GM12878 (cell line): ENCODE measurements around the gene PI4KA. TPM values are rescaled to one million over a fixed set of nuclear protein-coding genes. Genes with fewer than 3 reads are reported as not detected.

Experiments
- ATAC-seq: fragments of 200-7000 bp; cut with Tn5 transposase; 3 replicates; pipeline ENCODE4 v1.9.1; 2020; ENCODE audit warnings: mild to moderate bottlenecking, moderate library complexity
- BruUV-seq: library from RNA; stranded (reverse); fragments of 400-500 nt; replicated peaks from 2 replicates; lab custom pipeline; 2021; lab: Mats Ljungman, UMichigan
- CTCF ChIA-PET: fragments of 300-600 bp; sonication (Branson Sonifier 250); formaldehyde crosslinking; extraction: SDS; loops from one replicate; lab custom pipeline; 2021; ENCODE audit warnings: inconsistent platforms; lab: Yijun Ruan, JAX
- POLR2A ChIA-PET: fragments of 350-600 bp; formaldehyde crosslinking; extraction: SDS; loops from one replicate; lab custom pipeline; 2021; ENCODE audit warnings: inconsistent platforms; lab: Charles Lee
- RAD21 ChIA-PET: fragments of 300-600 bp; sonication (Branson Sonifier 250); formaldehyde crosslinking; loops from one replicate; lab custom pipeline; 2023; ENCODE audit warnings: antibody characterized with exemption; ENCODE audit not compliant: unreplicated experiment; lab: Charles Lee
- SMC1A ChIA-PET: fragments of 300-600 bp; sonication (Branson Sonifier 250); formaldehyde crosslinking; loops from one replicate; lab custom pipeline; 2023; ENCODE audit not compliant: unreplicated experiment, uncharacterized antibody; lab: Charles Lee
- DNase-seq: peaks from one replicate; pipeline ENCODE4 v3.0.0-alpha.2; 2011; ENCODE audit warnings: low read depth, low spot score
- FAIRE-seq: peaks from 3 replicates; lab custom pipeline; 2011; peaks lifted over from hg19 to GRCh38; lab: Jason Lieb, UNC
- H2AFZ ChIP-seq: 2 replicates; pipeline ENCODE4 v1.6.0; 2011; ENCODE audit warnings: low read depth, low read length, control low read depth; ENCODE audit not compliant: control insufficient read depth
- H3K27ac ChIP-seq: 2 replicates; pipeline ENCODE4 v1.5.1; 2011; ENCODE audit warnings: control low read depth; ENCODE audit not compliant: control insufficient read depth, insufficient read depth
- H3K27me3 ChIP-seq, 2 experiments: replicated peaks in 1 of 2; 2 replicates each; pipeline versions ENCODE4 v1.6.0 to v1.6.1; 2011; ENCODE audit warnings: low read length in 1 of 2; ENCODE audit not compliant: control insufficient read depth in 2 of 2, insufficient read depth in 2 of 2
- H3K36me3 ChIP-seq, 2 experiments: 2 replicates each; pipeline ENCODE4 v1.5.1; 2011; ENCODE audit warnings: low read length in 1 of 2; ENCODE audit not compliant: control insufficient read depth in 2 of 2, insufficient read depth in 2 of 2
- H3K4me1 ChIP-seq: 2 replicates; pipeline ENCODE4 v1.6.1; 2011; ENCODE audit warnings: mild to moderate bottlenecking, low read length, moderate library complexity, mixed read lengths; ENCODE audit not compliant: control insufficient read depth, insufficient read depth
- H3K4me2 ChIP-seq: 2 replicates; pipeline ENCODE4 v1.6.0; 2011; ENCODE audit warnings: control low read depth; ENCODE audit not compliant: control insufficient read depth, insufficient read depth
- H3K4me3 ChIP-seq: fragments of 200-600 bp; sonication (generic); 2 replicates; pipeline ENCODE4 v1.5.1; 2016
- H3K79me2 ChIP-seq: 2 replicates; pipeline ENCODE4 v1.6.0; 2011; ENCODE audit warnings: low read length; ENCODE audit not compliant: control insufficient read depth, insufficient read depth
- H3K9ac ChIP-seq: 2 replicates; pipeline ENCODE4 v1.8.0; 2011; ENCODE audit warnings: low read length, control low read depth, mixed read lengths; ENCODE audit not compliant: control insufficient read depth, insufficient read depth
- H3K9me3 ChIP-seq: replicated peaks from 3 replicates; pipeline ENCODE4 v1.5.1; 2011; ENCODE audit warnings: mild to moderate bottlenecking, low read length; ENCODE audit not compliant: control insufficient read depth, insufficient read depth
- H4K20me1 ChIP-seq: 2 replicates; pipeline ENCODE4 v1.6.0; 2011; ENCODE audit not compliant: control insufficient read depth, insufficient read depth
- CBX3 ChIP-seq: fragments of 200-600 bp; sonication (generic); IDR thresholded peaks from 2 replicates; pipeline ENCODE4 v1.6.1; 2016; ENCODE audit warnings: low read depth, borderline replicate concordance
- HDGF ChIP-seq: fragments of 450-650 bp; IDR thresholded peaks from 2 replicates; pipeline ENCODE4 v1.6.1; 2016; ENCODE audit warnings: antibody characterized with exemption
- MYB ChIP-seq: fragments of 150-350 bp; IDR thresholded peaks from 2 replicates; pipeline ENCODE4 v1.6.1; 2014; ENCODE audit warnings: mild to moderate bottlenecking, low read depth, low read length, borderline replicate concordance
- NFYB ChIP-seq: IDR thresholded peaks from 2 replicates; pipeline ENCODE4 v1.6.1; 2011; ENCODE audit warnings: low read depth, mild to moderate bottlenecking, low read length, improper control_type of control experiment, moderate library complexity; ENCODE audit not compliant: insufficient read depth
- NR2F1 ChIP-seq: fragments of 450-650 bp; conservative IDR thresholded peaks from 2 replicates; pipeline ENCODE4 v1.6.1; 2017; ENCODE audit warnings: mild to moderate bottlenecking
- POLR2A ChIP-seq: IDR thresholded peaks from 2 replicates; pipeline ENCODE4 v1.6.1; 2011; ENCODE audit warnings: low read depth, mild to moderate bottlenecking, low read length
- POLR2AphosphoS2 ChIP-seq: IDR thresholded peaks from 2 replicates; pipeline ENCODE4 v1.6.1; 2011; ENCODE audit warnings: low read depth, mild to moderate bottlenecking, low read length, improper control_type of control experiment, moderate library complexity
- RCOR1 ChIP-seq: conservative IDR thresholded peaks from 2 replicates; pipeline ENCODE4 v1.6.1; 2012; ENCODE audit warnings: low read depth, low read length, improper control_type of control experiment
- SPI1 ChIP-seq: IDR thresholded peaks from 2 replicates; pipeline ENCODE4 v1.6.1; 2011; ENCODE audit warnings: low read depth, mild to moderate bottlenecking, low read length, moderate library complexity, borderline replicate concordance; ENCODE audit not compliant: insufficient read depth
- SREBF1 ChIP-seq: IDR thresholded peaks from 2 replicates; pipeline ENCODE4 v1.6.1; 2012; ENCODE audit warnings: mild to moderate bottlenecking, low read length
- SRF ChIP-seq, 2 experiments: IDR thresholded peaks; 2 replicates each; pipeline ENCODE4 v1.6.1; 2011; ENCODE audit warnings: low read depth in 2 of 2, low read length in 2 of 2, mild to moderate bottlenecking in 1 of 2, moderate library complexity in 1 of 2
- STAT1 ChIP-seq: fragments of 450-650 bp; conservative IDR thresholded peaks from 2 replicates; pipeline ENCODE4 v1.6.1; 2014; ENCODE audit warnings: antibody characterized with exemption, mild to moderate bottlenecking
- WGBS: methylation state at CpG from one replicate; pipeline ENCODE4 v1.1.6; 2016; ENCODE audit warnings: low lambda C conversion rate; ENCODE audit not compliant: insufficient replicate concordance, insufficient coverage; ENCODE audit errors: missing lambda C conversion rate; 5-methylcytosine and 5-hydroxymethylcytosine counted together
- in situ Hi-C: fragments of 300-500 bp; cut with MboI; formaldehyde crosslinking; loops from 9 replicates; pipeline ENCODE4 v1.14.3; 2018; ENCODE audit warnings: mixed read lengths
- intact Hi-C: fragments of 100-400 bp; cut with micrococcal nuclease; formaldehyde crosslinking; loops from one replicate; pipeline ENCODE4 v1.14.2; 2022; ENCODE audit not compliant: unreplicated experiment
- polyA plus RNA-seq, 11 experiments: library from polyadenylated mRNA; depleted of rRNA in 4 of 11; unstranded in 6 of 11; stranded (reverse) in 5 of 11; fragments of >200 nt; fragmentation: Nextera tagmentation in 4 of 11; fragmentation: Illumina TruSeq in 1 of 11; extraction: Ambion mirVana in 4 of 11; extraction: Trizol in 1 of 11; gene quantifications; 1 replicate in 1 of 11; 2 replicates in 10 of 11; pipeline versions ENCODE4 v1.2.1 to v1.2.3, GENCODE V29; 2011 to 2016; ENCODE audit warnings: inconsistent platforms in 2 of 11, missing spikeins in 2 of 11, low read depth in 1 of 11
- total RNA-seq, 4 experiments: library from RNA; depleted of rRNA in 3 of 4; stranded (reverse); fragments of >200 nt in 3 of 4; fragmentation: Illumina TruSeq in 1 of 4; extraction: Trizol in 1 of 4; gene quantifications; 2 replicates each; pipeline versions ENCODE4 v1.2.1 to v1.2.3, GENCODE V29; 2013 to 2021
- TF ChIP-seq, protein P1 (sequence below): IDR thresholded peaks from 2 replicates; pipeline ENCODE4 v1.6.1; 2012; ENCODE audit warnings: mild to moderate bottlenecking, low read depth, low read length

PI4KA gene
- total and polyA plus RNA-seq, 10 of the 15 experiments (the other 5 are each of a cell fraction or from before 2014, with no cell fraction given): 4.2 to 78.4 (median 42.1) TPM

DNA sequence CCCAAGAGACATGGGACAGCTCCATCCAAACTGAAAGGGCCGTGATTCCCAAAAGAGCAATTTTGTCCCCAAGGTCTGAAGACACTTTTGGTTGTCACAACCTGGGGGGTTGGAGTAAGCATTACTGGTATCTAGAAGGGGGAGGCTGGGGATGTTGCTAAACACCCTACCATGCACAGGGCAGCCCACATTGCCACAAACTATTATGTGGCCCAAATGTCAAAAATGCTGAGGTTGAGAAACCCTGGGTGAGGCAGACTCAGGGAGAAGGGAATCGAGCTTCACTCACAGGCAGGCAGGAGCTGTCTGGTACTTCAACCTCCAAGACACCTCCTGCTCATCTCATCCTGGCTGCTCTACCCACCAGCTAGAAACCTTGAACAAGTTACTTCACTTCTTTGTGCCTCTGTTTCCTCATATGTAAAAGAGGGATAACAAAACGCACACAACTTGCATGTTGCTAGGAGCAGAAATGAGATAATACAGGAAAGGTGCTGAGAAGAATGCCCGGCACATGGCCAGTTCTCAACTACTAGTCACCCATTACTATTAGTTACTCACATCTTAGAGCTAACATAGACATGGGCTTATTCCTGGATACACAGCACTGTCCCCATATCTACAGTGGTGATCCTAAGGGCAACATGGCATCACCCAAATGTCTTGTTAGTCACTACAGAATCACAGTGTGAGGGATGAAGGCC is 75.9 kb downstream of the PI4KA start:
- RAD21 ChIA-PET: interaction anchor here (1.3 to 3.8 kb wide), 4 partner anchors 33 to 177 kb away, joined by 4 to 27 read pairs (median 12); no protein-coding TSS in a partner anchor
- no peak for ATAC-seq
- CTCF ChIA-PET: interaction anchor here (0.5 to 3.6 kb wide), 15 partner anchors 10 to 235 kb away, joined by 3 to 28 read pairs (median 5); partner anchors contain the start of gene SERPIND1
- TF ChIP-seq SPI1 (no peak), HDGF (no peak), SRF (IDR thresholded peaks at IDR 0.05; ENCODE audit: low read depth in 2 of 2, low read length in 2 of 2) (no peak)
- TF ChIP-seq, all 136 proteins: peak for 0
- Histone ChIP-seq H3K4me3 (no peak overlapping the region), H3K4me2 (no peak overlapping the region), H3K79me2 (no peaks in the 10 kb centered on the region), H3K9ac (no peak overlapping the region), H3K27ac (no peak overlapping the region), H4K20me1 (no peaks in the 10 kb centered on the region), H3K4me1 (peaks cover 7% of the 10 kb centered on the region), H3K9me3 (no peaks in the 10 kb centered on the region), H2AFZ (no peak overlapping the region), H3K27me3 (no peaks in the 10 kb centered on the region), H3K36me3 (peaks cover 3 to 4% of the 10 kb centered on the region in 2 experiments)
- no TSS peak for BruUV-seq
- FAIRE-seq (no peak), DNase-seq (no peak)
- 99% methylated on average over 4 of the region's 4 CpGs for WGBS
- in situ Hi-C loops: no loop called here
- SMC1A ChIA-PET: interaction anchor here (1.2 to 4.5 kb wide), 2 partner anchors 33 to 41 kb away, joined by 6 to 41 read pairs; no protein-coding TSS in a partner anchor
- intact Hi-C loops: no loop called here
- POLR2A ChIA-PET: interaction anchor here (0.7 to 1.1 kb wide), 2 partner anchors 32 to 34 kb away, joined by 3 read pairs; no protein-coding TSS in a partner anchor

DNA sequence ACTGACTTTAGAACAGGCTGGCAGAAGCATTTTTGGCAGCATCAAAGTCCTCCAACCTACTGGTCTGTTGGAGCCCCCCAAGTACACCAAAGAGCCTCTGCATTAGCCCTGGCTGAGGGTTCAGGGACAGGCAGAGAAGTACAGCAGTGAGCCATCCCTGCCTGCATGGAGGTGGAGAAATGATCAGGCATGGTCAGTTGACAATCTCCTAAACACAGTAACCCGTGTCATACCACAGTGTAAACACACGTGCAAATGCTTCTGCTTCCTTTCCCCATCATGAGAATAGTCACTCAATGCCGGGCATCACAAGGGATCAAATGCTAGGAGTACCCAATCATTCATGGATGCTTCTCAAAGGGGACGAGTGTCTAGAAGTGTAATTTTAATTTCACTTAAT is 76.5 kb downstream of the PI4KA start:
- peaks cover 7% of the 10 kb centered on the region for H3K4me1 ChIP-seq
- DNase-seq (no peak), FAIRE-seq (no peak), ATAC-seq (no peak)
- H3K9ac ChIP-seq: no peak overlapping the region
- ChIA-PET SMC1A (interaction anchor here (4.5 kb wide), 1 partner anchor 32 kb away, joined by 41 read pairs; no protein-coding TSS in a partner anchor), RAD21 (interaction anchor here (1.3 to 3.8 kb wide), 2 partner anchors 32 to 176 kb away, joined by 4 to 27 read pairs; no protein-coding TSS in a partner anchor), CTCF (interaction anchor here (0.5 to 3.6 kb wide), 6 partner anchors 9 to 235 kb away, joined by 3 to 28 read pairs (median 12); partner anchors contain the start of gene SERPIND1), POLR2A (interaction anchor here (1.1 kb wide), 1 partner anchor 31 kb away, joined by 3 read pairs; no protein-coding TSS in a partner anchor)
- intact Hi-C loops (no loop called here), in situ Hi-C loops (no loop called here)
- H3K9me3 ChIP-seq: no peaks in the 10 kb centered on the region
- 96% methylated on average over 4 of the region's 4 CpGs for WGBS
- no TSS peak for BruUV-seq
- no peak overlapping the region for H3K27ac ChIP-seq
- H3K4me2 ChIP-seq: no peak overlapping the region
- no peaks in the 10 kb centered on the region for H3K27me3 ChIP-seq
- H4K20me1 ChIP-seq: no peaks in the 10 kb centered on the region
- no peaks in the 10 kb centered on the region for H3K79me2 ChIP-seq
- no peak overlapping the region for H3K4me3 ChIP-seq
- H3K36me3 ChIP-seq: peaks cover 2 to 3% of the 10 kb centered on the region in 2 experiments
- no peak overlapping the region for H2AFZ ChIP-seq
- no peak for TF ChIP-seq MYB
- TF ChIP-seq CBX3: no peak
- TF ChIP-seq SREBF1: no peak
- no peak for TF ChIP-seq NR2F1
- no peak for TF ChIP-seq RCOR1
- TF ChIP-seq POLR2AphosphoS2: no peak
- no peak for TF ChIP-seq NFYB
- TF ChIP-seq SPI1: no peak
- no peak for TF ChIP-seq STAT1
- TF ChIP-seq, protein P1, sequence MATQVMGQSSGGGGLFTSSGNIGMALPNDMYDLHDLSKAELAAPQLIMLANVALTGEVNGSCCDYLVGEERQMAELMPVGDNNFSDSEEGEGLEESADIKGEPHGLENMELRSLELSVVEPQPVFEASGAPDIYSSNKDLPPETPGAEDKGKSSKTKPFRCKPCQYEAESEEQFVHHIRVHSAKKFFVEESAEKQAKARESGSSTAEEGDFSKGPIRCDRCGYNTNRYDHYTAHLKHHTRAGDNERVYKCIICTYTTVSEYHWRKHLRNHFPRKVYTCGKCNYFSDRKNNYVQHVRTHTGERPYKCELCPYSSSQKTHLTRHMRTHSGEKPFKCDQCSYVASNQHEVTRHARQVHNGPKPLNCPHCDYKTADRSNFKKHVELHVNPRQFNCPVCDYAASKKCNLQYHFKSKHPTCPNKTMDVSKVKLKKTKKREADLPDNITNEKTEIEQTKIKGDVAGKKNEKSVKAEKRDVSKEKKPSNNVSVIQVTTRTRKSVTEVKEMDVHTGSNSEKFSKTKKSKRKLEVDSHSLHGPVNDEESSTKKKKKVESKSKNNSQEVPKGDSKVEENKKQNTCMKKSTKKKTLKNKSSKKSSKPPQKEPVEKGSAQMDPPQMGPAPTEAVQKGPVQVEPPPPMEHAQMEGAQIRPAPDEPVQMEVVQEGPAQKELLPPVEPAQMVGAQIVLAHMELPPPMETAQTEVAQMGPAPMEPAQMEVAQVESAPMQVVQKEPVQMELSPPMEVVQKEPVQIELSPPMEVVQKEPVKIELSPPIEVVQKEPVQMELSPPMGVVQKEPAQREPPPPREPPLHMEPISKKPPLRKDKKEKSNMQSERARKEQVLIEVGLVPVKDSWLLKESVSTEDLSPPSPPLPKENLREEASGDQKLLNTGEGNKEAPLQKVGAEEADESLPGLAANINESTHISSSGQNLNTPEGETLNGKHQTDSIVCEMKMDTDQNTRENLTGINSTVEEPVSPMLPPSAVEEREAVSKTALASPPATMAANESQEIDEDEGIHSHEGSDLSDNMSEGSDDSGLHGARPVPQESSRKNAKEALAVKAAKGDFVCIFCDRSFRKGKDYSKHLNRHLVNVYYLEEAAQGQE: no peak
- TF ChIP-seq POLR2A: no peak
